ENCODE data around the gene COL9A2.

COL9A2 gene

GRCh38 chr1:40318476-40318875 is 1.4 kb upstream of the COL9A2 start:
- DNase-seq (ENCODE audit: low spot score), result no peak

- DNase-seq (ENCODE audit: low spot score), result peak; percentile 48
These were observed 448 bp upstream of the COL9A2 start for GRCh38 chr1:40317394-40318074.

GRCh38 chr1:40315795-40316594 is 1.1 kb downstream of the COL9A2 start:
- DNase-seq (ENCODE audit: low spot score), result peak; percentile 47

GRCh38 chr1:40315239-40315794 is 1.8 kb downstream of the COL9A2 start:
- peak; percentile 87 for DNase-seq (ENCODE audit: low spot score)

- DNase-seq (ENCODE audit: low spot score), result no peak
These were observed 2.3 kb downstream of the COL9A2 start for GRCh38 chr1:40314721-40315238.

GRCh38 chr1:40313958-40314720 is 2.9 kb downstream of the COL9A2 start:
- no peak for DNase-seq (ENCODE audit: low spot score)

GRCh38 chr1:40313329-40313957 is 3.6 kb downstream of the COL9A2 start:
- DNase-seq (ENCODE audit: low spot score), result peak; percentile 68

- DNase-seq (ENCODE audit: low spot score), result peak; percentile 68
These were observed 4.6 kb downstream of the COL9A2 start for GRCh38 chr1:40312238-40313205.

- no peak for DNase-seq (ENCODE audit: low spot score)
These were observed 5.4 kb downstream of the COL9A2 start for GRCh38 chr1:40311692-40312091.

GRCh38 chr1:40310983-40311642 is 6.0 kb downstream of the COL9A2 start:
- no peak for DNase-seq (ENCODE audit: low spot score)

GRCh38 chr1:40310129-40310461 is 7.0 kb downstream of the COL9A2 start:
- no peak for DNase-seq (ENCODE audit: low spot score)

GRCh38 chr1:40309374-40310128 is 7.5 kb downstream of the COL9A2 start:
- no peak for DNase-seq (ENCODE audit: low spot score)

GRCh38 chr1:40308036-40308727 is 8.9 kb downstream of the COL9A2 start:
- no peak for DNase-seq (ENCODE audit: low spot score)

GRCh38 chr1:40307186-40307585 is 9.9 kb downstream of the COL9A2 start:
- DNase-seq (ENCODE audit: low spot score), result no peak

GRCh38 chr1:40306296-40306695 is 10.8 kb downstream of the COL9A2 start:
- no peak for DNase-seq (ENCODE audit: low spot score)

GRCh38 chr1:40305871-40306270 is 11.2 kb downstream of the COL9A2 start:
- no peak for DNase-seq (ENCODE audit: low spot score)

GRCh38 chr1:40305451-40305850 is 11.6 kb downstream of the COL9A2 start:
- DNase-seq (ENCODE audit: low spot score), result no peak

GRCh38 chr1:40303790-40304189 is 13.3 kb downstream of the COL9A2 start:
- no peak for DNase-seq (ENCODE audit: low spot score)
